Breast epithelium (tissue), 4 donors: ENCODE data around the gene BAIAP2L2. TPM values are rescaled to one million over a fixed set of nuclear protein-coding genes. Genes with fewer than 3 reads are reported as not detected.

Experiments used
- DNase-seq, 2 donors: peaks; one replicate each; pipeline ENCODE4 v3.0.0-alpha.2; 2019; ENCODE audit warnings: low spot score in 2 of 2
- H3K27ac ChIP-seq, 2 donors: fragments of 200-600 bp; sonication (generic) in 1 of 2; one replicate each; pipeline ENCODE4 v1.5.1; 2016 to 2019; ENCODE audit warnings: mild to moderate bottlenecking in 1 of 2
- H3K27me3 ChIP-seq, 2 donors: fragments of 200-600 bp; sonication (generic) in 1 of 2; one replicate each; pipeline versions ENCODE4 v1.5.1 to v1.6.0; 2017 to 2019; ENCODE audit warnings: control low read depth in 1 of 2, mild to moderate bottlenecking in 1 of 2
- H3K36me3 ChIP-seq: fragments of 200-600 bp; one replicate; pipeline ENCODE4 v1.5.1; 2019
- H3K4me1 ChIP-seq, 2 donors: fragments of 200-600 bp; sonication (generic); one replicate each; pipeline ENCODE4 v1.5.1; 2016 to 2019; ENCODE audit warnings: control low read depth in 1 of 2
- H3K4me3 ChIP-seq, 3 donors: fragments of 200-600 bp; sonication (generic); 1 replicate in 2 of 3; 2 replicates in 1 of 3; pipeline ENCODE4 v1.5.1; 2016 to 2019; ENCODE audit warnings: mild to moderate bottlenecking in 3 of 3, moderate library complexity in 2 of 3
- H3K9me3 ChIP-seq, 2 donors: fragments of 200-600 bp; sonication (generic) in 1 of 2; one replicate each; pipeline ENCODE4 v1.5.1; 2016 to 2019; ENCODE audit warnings: control low read depth in 1 of 2
- CTCF ChIP-seq, 3 donors: fragments of 450-650 bp; IDR thresholded peaks; one replicate each; pipeline ENCODE4 v1.5.1; 2016 to 2017; ENCODE audit warnings: antibody characterized with exemption in 3 of 3, mild to moderate bottlenecking in 3 of 3, moderate library complexity in 3 of 3
- POLR2A ChIP-seq: fragments of 450-650 bp; IDR thresholded peaks from one replicate; pipeline ENCODE4 v1.6.1; 2016; ENCODE audit warnings: antibody characterized with exemption, mild to moderate bottlenecking, moderate library complexity
- POLR2AphosphoS5 ChIP-seq, 3 donors: sonication (generic); formaldehyde crosslinking; IDR thresholded peaks; one replicate each; pipeline ENCODE4 v1.6.1; 2017; ENCODE audit warnings: antibody characterized with exemption in 3 of 3
- intact Hi-C: fragments of 100-400 bp; cut with DNase I; formaldehyde crosslinking; loops from one replicate; pipeline ENCODE4 v1.15.1; 2023; ENCODE audit warnings: low total_unique reads
- total RNA-seq, 3 donors: library from RNA; depleted of rRNA; stranded (reverse); fragments of >200 nt; gene quantifications; one replicate each; pipeline ENCODE4 v1.1.0, GENCODE V29; 2016

Gene BAIAP2L2
- total RNA-seq, 3 donors from 2014 or later = 0.80 to 1.3 (median 1.0) TPM

GRCh38 chr22:38114484-38115398, 4.3 kb upstream of the BAIAP2L2 start:
- Histone ChIP-seq H3K4me1 (peaks cover 0 to 6% of the 10 kb centered on the region in 2 donors), H3K9me3 (no peaks in the 10 kb centered on the region), H3K27me3 (no peaks in the 10 kb centered on the region), H3K4me3 (no peak overlapping the region), H3K27ac (no peak overlapping the region), H3K36me3 (no peaks in the 10 kb centered on the region)
- TF ChIP-seq POLR2A (no peak), POLR2AphosphoS5 (IDR thresholded peaks at IDR 0.05) (peak in 1 of 3 donors; percentile 20), CTCF (IDR thresholded peaks at IDR 0.05) (peak; percentile 57 to 90 (median 89))
- DNase-seq = peak; percentile 73 to 89
- intact Hi-C loops = loop anchor here (10.0 kb wide), 1 partner anchor 240 kb away; no protein-coding TSS in a partner anchor

DNA sequence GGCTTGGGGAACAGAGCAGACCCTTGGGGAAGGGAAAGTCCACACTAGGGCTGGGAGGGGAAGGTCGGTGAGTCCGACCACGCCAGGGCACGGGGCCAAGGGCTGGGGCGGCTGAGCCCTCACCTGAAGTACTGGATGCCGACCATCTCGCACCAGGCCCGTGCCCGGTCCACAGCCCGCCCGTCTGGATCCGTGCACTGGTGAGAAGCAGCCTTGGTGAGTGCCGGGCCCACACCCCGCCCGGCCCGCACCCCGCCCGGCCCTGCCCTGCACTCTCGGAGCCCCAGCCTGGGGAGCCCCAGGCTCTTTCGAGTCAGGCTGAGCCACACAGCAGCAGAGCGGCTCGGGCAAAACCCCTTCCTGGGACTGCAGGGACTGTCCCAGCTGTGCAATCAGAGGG, 1.9 kb upstream of the BAIAP2L2 start:
- DNase-seq = no peak
- intact Hi-C loops = loop anchor here (10.0 kb wide), 1 partner anchor 242 kb away; no protein-coding TSS in a partner anchor
- H3K9me3 ChIP-seq = no peaks in the 10 kb centered on the region
- no peaks in the 10 kb centered on the region for H3K27me3 ChIP-seq
- TF ChIP-seq CTCF (IDR thresholded peaks at IDR 0.05) (no peak), POLR2AphosphoS5 (IDR thresholded peaks at IDR 0.05) (no peak), POLR2A (no peak)
- H3K36me3 ChIP-seq = no peaks in the 10 kb centered on the region
- H3K4me1 ChIP-seq = peaks cover 0 to 6% of the 10 kb centered on the region in 2 donors
- no peak overlapping the region for H3K4me3 ChIP-seq
- no peak overlapping the region for H3K27ac ChIP-seq

GRCh38 chr22:38111925-38112355, 1.5 kb upstream of the BAIAP2L2 start:
- Histone ChIP-seq H3K9me3 (no peaks in the 10 kb centered on the region), H3K36me3 (no peaks in the 10 kb centered on the region), H3K27me3 (no peaks in the 10 kb centered on the region), H3K4me1 (peaks cover 0 to 6% of the 10 kb centered on the region in 2 donors), H3K4me3 (no peak overlapping the region), H3K27ac (no peak overlapping the region)
- intact Hi-C loops = loop anchor here (10.0 kb wide), 1 partner anchor 243 kb away; no protein-coding TSS in a partner anchor
- no peak for DNase-seq
- no peak for TF ChIP-seq CTCF (IDR thresholded peaks at IDR 0.05)

- no peaks in the 10 kb centered on the region for H3K27me3 ChIP-seq
- no peak overlapping the region for H3K4me3 ChIP-seq
- H3K36me3 ChIP-seq = no peaks in the 10 kb centered on the region
- H3K9me3 ChIP-seq = no peaks in the 10 kb centered on the region
- no peak overlapping the region for H3K27ac ChIP-seq
- no peak for TF ChIP-seq POLR2AphosphoS5 (IDR thresholded peaks at IDR 0.05)
- TF ChIP-seq CTCF (IDR thresholded peaks at IDR 0.05) = no peak
- intact Hi-C loops = loop anchor here (10.0 kb wide), 1 partner anchor 244 kb away; no protein-coding TSS in a partner anchor
- peaks cover 0 to 6% of the 10 kb centered on the region in 2 donors for H3K4me1 ChIP-seq
- no peak for DNase-seq
Measured at GRCh38 chr22:38110863-38111852, 674 bp upstream of the BAIAP2L2 start.
